K562 (cell line): ENCODE results near the gene STEAP1B. TPM values are rescaled to one million over a fixed set of nuclear protein-coding genes. Genes with fewer than 3 reads are reported as not detected.

ENCODE experiments used
- CBFA2T3 ChIP-seq: fragments of 450-650 bp; IDR thresholded peaks from 2 replicates; pipeline ENCODE4 v1.6.1; 2017
- FIP1L1 ChIP-seq: fragments of 200-400 bp; formaldehyde crosslinking; IDR thresholded peaks from 2 replicates; pipeline ENCODE4 v1.6.1; 2018; ENCODE audit warnings: mild to moderate bottlenecking, low read depth, low read length; ENCODE audit not compliant: poor library complexity, severe bottlenecking
- GABPA ChIP-seq: fragments of 200-800 bp; sonication (Bioruptor generic); conservative IDR thresholded peaks from 2 replicates; pipeline ENCODE4 v1.6.1; 2016; ENCODE audit warnings: low read depth, missing genetic modification characterization, missing compliant biosample characterization
- HDAC2 ChIP-seq: fragments of 450-650 bp; IDR thresholded peaks from 2 replicates; pipeline ENCODE4 v1.6.1; 2016; ENCODE audit warnings: mild to moderate bottlenecking
- HDAC6 ChIP-seq: IDR thresholded peaks from 2 replicates; pipeline ENCODE4 v1.6.1; 2012; ENCODE audit warnings: low read depth, mild to moderate bottlenecking, control low read depth, inconsistent platforms, low read length, moderate library complexity
- KLF6 ChIP-seq: fragments of 250-450 bp; sonication (Bioruptor Pico); IDR thresholded peaks from 2 replicates; pipeline ENCODE4 v1.4.0; 2020; ENCODE audit warnings: mild to moderate bottlenecking, moderate library complexity, borderline replicate concordance
- MAFG ChIP-seq: fragments of 450-650 bp; conservative IDR thresholded peaks from 2 replicates; pipeline ENCODE4 v1.6.1; 2016; ENCODE audit warnings: missing genetic modification characterization, missing compliant biosample characterization
- MEF2A ChIP-seq: IDR thresholded peaks from 2 replicates; pipeline ENCODE4 v1.6.1; 2011; ENCODE audit warnings: low read depth, mild to moderate bottlenecking, low read length, moderate library complexity; ENCODE audit not compliant: control insufficient read depth
- NFE2 ChIP-seq: IDR thresholded peaks from 2 replicates; pipeline ENCODE4 v1.6.1; 2014; ENCODE audit warnings: antibody characterized with exemption, low read depth
- POLR2AphosphoS5 ChIP-seq: IDR thresholded peaks from 2 replicates; pipeline ENCODE4 v1.6.1; 2011; ENCODE audit warnings: mild to moderate bottlenecking, low read depth, low read length, moderate library complexity; ENCODE audit not compliant: control insufficient read depth, insufficient read depth
- SREBF2 ChIP-seq: sonication (generic); formaldehyde crosslinking; IDR thresholded peaks from 2 replicates; pipeline ENCODE4 v1.4.0; 2020; ENCODE audit warnings: mild to moderate bottlenecking, missing genetic modification reagents
- TRIM24 ChIP-seq, 2 experiments: fragments of 450-650 bp; IDR thresholded peaks; 2 replicates each; pipeline ENCODE4 v1.6.1; 2016
- ZNF311 ChIP-seq: fragments of 250-450 bp; sonication (Bioruptor Pico); IDR thresholded peaks from 2 replicates; pipeline ENCODE4 v1.4.0; 2020; ENCODE audit warnings: mild to moderate bottlenecking, moderate library complexity
- ZNF398 ChIP-seq: fragments of 250-450 bp; sonication (Bioruptor Pico); IDR thresholded peaks from 2 replicates; pipeline ENCODE4 v1.8.0; 2021; ENCODE audit warnings: moderate library complexity, mild to moderate bottlenecking, inconsistent platforms
- ZNF785 ChIP-seq: fragments of 250-450 bp; sonication (Bioruptor Pico); IDR thresholded peaks from 2 replicates; pipeline ENCODE4 v1.4.0; 2020; ENCODE audit warnings: mild to moderate bottlenecking
- polyA plus RNA-seq, 8 experiments: library from polyadenylated mRNA; depleted of rRNA in 4 of 8; stranded (reverse) in 5 of 8; unstranded in 3 of 8; fragments of >200 nt; fragmentation: Nextera tagmentation in 2 of 8; fragmentation: Illumina TruSeq in 1 of 8; extraction: Ambion mirVana in 2 of 8; extraction: Trizol in 1 of 8; gene quantifications; 2 replicates each; pipeline versions ENCODE4 v1.2.1 to v1.2.3, GENCODE V29; 2011 to 2014; ENCODE audit warnings: inconsistent platforms in 1 of 8, missing spikeins in 1 of 8
- total RNA-seq, 7 experiments: library from RNA; depleted of rRNA in 6 of 7; stranded (reverse); fragments of >200 nt in 6 of 7; fragmentation: Illumina TruSeq in 2 of 7; extraction: Trizol in 2 of 7; gene quantifications; 2 replicates each; pipeline versions ENCODE4 v1.2.1 to v1.2.3, GENCODE V29; 2011 to 2021; ENCODE audit warnings: low replicate concordance in 1 of 7
- TF ChIP-seq, protein P1 (sequence below): IDR thresholded peaks from 2 replicates; pipeline ENCODE4 v1.6.1; 2011; ENCODE audit not compliant: insufficient read length; ENCODE audit errors: extremely low read depth
- TF ChIP-seq, protein P2 (sequence below): fragments of 250-450 bp; sonication (Bioruptor Pico); IDR thresholded peaks from 2 replicates; pipeline ENCODE4 v1.8.0; 2022; ENCODE audit warnings: moderate library complexity, mild to moderate bottlenecking, inconsistent platforms

STEAP1B gene
- total and polyA plus RNA-seq, 9 of the 15 experiments (the other 6 are each of a cell fraction or from before 2014, with no cell fraction given), result 20.0 to 38.5 (median 30.6) TPM

DNA sequence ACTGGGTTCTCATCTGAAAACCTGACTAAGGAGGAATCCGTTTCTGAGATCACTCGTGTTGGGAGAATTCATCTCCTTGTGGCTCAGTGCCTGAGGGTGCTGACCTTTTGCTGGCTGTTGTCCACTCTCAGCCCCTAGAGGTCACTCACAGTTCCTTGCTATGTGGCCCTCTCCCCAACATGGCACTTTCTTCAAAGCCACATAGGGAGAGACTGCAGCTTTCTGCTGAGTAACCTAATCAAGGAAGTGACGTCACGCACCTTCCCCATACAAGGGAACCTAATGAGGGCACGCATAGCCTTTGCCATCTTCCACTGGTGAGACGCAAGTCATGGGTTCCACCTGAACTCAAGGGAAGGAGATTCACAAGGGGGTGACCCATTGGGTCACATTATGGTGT is 23.2 kb downstream of the STEAP1B start (continued):
- no peak for TF ChIP-seq TRIM24 (IDR thresholded peaks at IDR 0.05)
- no peak for TF ChIP-seq ZNF785 (CRISPR knock-in tag)
- TF ChIP-seq, protein P1, sequence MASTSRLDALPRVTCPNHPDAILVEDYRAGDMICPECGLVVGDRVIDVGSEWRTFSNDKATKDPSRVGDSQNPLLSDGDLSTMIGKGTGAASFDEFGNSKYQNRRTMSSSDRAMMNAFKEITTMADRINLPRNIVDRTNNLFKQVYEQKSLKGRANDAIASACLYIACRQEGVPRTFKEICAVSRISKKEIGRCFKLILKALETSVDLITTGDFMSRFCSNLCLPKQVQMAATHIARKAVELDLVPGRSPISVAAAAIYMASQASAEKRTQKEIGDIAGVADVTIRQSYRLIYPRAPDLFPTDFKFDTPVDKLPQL, result no peak
- TF ChIP-seq, protein P2, sequence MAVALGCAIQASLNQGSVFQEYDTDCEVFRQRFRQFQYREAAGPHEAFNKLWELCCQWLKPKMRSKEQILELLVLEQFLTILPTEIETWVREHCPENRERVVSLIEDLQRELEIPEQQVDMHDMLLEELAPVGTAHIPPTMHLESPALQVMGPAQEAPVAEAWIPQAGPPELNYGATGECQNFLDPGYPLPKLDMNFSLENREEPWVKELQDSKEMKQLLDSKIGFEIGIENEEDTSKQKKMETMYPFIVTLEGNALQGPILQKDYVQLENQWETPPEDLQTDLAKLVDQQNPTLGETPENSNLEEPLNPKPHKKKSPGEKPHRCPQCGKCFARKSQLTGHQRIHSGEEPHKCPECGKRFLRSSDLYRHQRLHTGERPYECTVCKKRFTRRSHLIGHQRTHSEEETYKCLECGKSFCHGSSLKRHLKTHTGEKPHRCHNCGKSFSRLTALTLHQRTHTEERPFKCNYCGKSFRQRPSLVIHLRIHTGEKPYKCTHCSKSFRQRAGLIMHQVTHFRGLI (CRISPR knock-in tag), result no peak
- TF ChIP-seq NFE2, result peak; percentile 75
- no peak for TF ChIP-seq FIP1L1
- no peak for TF ChIP-seq POLR2AphosphoS5
- peak; percentile 37; the same call in 1 of the 2 replicates for TF ChIP-seq GABPA (tag)
- TF ChIP-seq KLF6, result no peak
- no peak for TF ChIP-seq ZNF398
- no peak for TF ChIP-seq ZNF311
- TF ChIP-seq CBFA2T3, result no peak
- TF ChIP-seq HDAC2, result no peak
- TF ChIP-seq MEF2A, result no peak
- TF ChIP-seq MAFG, result peak; percentile 41; the same call in 1 of the 2 replicates
- no peak for TF ChIP-seq SREBF2 (CRISPR knock-in tag)
- no peak for TF ChIP-seq HDAC6
